GM18505 (cell line): ENCODE data around the gene GNPTG.

Source experiments
- ATAC-seq: cut with Tn5 transposase; IDR thresholded peaks from one replicate; pipeline ENCODE4 v1.9.1; 2021; ENCODE audit not compliant: unreplicated experiment
- POLR2A ChIP-seq: IDR thresholded peaks from 4 replicates; pipeline ENCODE4 v1.6.1; 2011; ENCODE audit warnings: borderline replicate concordance; ENCODE audit not compliant: insufficient read depth, insufficient read length; ENCODE audit errors: extremely low read depth

Gene GNPTG

DNA sequence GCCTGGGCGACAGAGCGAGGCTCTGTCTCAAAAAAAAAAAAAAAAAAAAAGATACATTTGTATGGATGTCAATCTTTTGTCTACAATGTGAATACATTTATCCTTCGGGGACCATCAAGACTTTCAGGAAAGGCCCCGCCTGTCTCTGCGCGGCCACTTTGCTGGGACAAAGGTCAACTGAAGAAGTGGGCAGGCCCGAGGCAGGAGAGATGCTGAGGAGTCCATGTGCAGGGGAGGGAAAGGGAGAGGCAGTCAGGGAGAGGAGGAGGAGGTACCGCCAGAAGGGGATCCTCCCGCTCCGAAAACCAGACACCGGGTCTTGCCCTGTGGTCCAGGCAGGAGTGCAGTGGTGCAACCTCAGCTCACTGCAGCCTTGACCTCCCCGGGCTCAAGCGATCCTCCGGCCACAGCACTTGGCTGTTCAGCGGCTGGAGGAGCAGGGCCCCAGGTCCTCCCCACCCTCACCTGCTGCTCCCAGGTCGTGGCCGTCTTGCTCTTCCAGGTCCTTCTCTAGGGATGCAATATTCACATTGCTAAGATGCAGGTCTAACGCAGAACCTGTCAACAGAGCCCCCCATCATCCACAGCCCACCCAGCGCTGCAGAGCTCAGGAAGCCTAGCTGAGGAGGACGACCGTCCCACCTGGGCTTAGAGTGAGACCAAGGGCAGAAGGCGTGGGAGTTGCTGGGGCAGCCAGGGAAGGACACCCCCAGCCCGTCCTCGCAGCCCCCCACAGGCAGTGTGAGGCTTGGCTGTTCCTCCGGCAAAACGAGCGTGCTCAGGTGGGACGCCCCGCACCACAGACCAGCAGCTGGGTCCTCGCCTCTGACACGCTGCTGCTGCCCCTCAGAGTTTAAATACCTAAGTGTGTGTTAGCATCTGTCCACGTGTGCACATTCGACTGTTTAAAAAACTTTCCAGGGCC is 19.6 kb downstream of the GNPTG start:
- TF ChIP-seq POLR2A, result no peak
- ATAC-seq, result no peak

DNA sequence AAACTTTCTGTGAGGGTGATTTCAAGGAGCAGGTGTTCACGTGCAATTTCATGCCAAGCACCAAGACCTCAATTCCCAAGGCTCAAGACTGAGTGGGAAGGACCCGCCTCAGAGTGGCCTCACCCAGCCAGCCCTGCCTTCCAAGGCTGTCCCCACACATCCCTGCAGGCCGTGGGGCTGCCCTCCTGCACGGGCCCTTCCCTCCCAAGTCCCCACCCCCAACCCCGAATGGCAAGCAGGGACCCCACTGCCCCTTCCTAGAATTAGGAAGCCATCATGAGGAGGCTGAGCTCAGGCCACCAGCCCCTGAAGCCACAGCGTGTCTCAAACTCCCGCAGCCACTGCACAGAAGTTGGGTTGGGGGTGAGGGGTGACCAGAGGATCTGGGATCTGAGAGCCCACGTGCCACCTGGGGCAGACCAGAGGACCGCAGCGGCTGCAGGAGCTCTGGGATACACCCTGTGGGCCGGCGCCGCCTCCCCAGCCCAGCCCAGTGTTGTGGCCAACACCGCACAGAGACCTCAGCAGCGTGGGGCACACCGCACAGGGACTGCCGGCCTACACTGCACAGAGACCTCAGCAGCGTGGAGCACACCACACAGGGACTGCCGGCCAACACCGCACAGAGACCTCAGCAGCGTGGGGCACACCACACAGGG is 20.7 kb downstream of the GNPTG start:
- no peak for TF ChIP-seq POLR2A
- no peak for ATAC-seq

DNA sequence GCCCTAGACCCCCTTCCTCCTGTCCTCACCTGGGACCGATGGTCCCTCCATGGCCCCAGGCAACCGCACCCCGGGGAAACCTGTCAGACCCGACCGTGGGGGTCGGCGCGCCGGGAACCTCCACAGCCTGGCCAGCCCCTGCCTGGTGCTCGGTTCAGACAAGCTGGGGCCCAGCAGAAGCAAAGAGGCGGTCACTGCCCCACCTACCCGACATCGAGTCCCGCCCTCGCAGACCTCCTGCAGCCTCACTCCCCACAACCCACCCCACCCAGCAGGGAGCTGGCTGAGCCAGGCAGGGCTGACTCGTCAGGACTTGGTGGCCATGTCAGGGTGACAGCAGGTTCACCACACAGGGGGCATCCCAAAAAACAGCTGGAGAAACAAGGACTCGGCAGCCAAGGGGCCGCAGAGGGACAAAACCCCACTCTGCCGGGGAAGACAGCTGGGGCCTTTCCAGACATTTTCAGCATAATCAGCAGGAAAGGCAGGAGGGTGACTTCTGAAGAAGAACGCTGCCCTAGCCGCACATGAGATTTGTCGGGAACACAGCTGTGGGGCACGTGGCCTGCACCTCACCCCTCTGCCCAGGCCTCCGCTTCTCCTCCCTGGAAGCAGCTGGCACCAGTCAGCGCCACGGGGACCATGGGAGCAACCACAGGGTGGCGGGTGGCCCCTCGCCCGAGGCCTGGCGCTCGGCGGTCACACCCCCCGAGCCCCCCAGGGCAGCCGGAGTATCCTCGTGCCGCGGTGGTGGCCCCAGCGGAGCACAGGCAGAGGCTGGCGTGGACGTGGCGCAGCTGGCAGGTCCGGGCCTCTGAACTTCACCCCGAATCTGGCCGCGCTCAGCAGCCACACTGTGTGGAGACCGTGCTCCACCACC is 22.9 kb downstream of the GNPTG start:
- TF ChIP-seq POLR2A, result no peak
- no peak for ATAC-seq

GRCh38 chr16:1375298-1375640 is 23.5 kb downstream of the GNPTG start:
- no peak for ATAC-seq
- no peak for TF ChIP-seq POLR2A

DNA sequence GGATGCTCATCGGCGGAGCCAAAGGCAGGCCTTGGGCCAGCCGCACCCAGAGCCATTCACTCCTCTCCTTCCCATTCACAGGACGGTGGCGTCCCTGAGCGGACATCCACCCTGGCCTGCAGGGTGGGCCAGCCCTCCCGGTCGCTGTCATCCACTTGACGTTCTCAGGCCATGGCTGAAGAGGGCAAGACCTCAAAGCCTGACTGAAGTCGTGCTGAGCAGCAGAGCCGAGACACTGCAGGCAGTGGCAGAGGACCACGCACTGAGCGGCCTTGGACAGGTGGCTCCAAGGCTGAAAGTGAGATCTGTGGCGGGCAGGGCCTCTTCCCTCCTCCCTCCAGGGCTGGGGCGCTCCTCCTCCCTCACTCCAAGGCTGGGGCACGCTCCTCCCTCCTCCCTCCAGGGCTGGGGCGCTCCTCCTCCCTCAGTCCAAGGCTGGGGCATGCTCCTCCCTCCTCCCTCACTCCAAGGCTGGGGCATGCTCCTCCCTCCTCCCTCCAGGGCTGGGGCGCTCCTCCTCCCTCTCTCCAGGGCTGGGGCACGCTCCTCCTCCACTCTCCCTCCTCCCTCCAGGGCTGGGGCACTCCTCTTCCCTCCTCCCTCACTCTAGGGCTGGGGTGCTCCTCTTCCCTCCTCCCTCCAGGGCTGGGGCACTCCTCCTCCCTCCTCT is 24.1 kb downstream of the GNPTG start:
- no peak for ATAC-seq
- TF ChIP-seq POLR2A, result no peak

GRCh38 chr16:1377406-1378010 is 25.8 kb downstream of the GNPTG start:
- TF ChIP-seq POLR2A, result no peak
- ATAC-seq, result no peak

- no peak for TF ChIP-seq POLR2A
- ATAC-seq, result no peak
These were observed 26.5 kb downstream of the GNPTG start for GRCh38 chr16:1378087-1378803.

DNA sequence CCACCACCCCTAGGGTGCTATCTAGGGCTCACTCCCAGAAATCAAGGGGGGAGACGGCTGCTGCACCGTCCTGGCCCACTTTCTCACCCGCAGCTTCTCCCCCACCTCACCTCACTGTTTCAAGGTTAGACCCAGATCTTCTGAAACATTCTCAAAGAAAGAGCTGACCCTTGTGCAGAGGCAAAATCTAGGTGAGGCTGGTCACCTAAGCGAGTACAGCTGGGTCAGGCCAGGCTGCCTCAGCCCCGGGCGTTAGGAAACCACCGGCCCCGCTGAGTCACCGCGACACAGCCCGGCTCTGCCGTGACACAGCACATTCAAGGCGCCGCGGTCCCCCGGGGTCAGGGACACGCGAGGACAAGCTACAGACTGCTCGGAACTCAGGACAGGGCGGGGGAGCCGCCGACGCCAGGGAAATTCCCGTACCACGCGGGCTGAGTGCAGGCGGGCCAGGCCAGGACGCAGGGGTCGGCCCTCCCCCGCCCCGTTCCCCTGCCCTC is 27.1 kb downstream of the GNPTG start:
- ATAC-seq, result peak; percentile 41
- TF ChIP-seq POLR2A, result no peak

- peak; percentile 62 for TF ChIP-seq POLR2A
- ATAC-seq, result peak; percentile 51
These were observed 27.8 kb downstream of the GNPTG start for GRCh38 chr16:1379304-1380076.

DNA sequence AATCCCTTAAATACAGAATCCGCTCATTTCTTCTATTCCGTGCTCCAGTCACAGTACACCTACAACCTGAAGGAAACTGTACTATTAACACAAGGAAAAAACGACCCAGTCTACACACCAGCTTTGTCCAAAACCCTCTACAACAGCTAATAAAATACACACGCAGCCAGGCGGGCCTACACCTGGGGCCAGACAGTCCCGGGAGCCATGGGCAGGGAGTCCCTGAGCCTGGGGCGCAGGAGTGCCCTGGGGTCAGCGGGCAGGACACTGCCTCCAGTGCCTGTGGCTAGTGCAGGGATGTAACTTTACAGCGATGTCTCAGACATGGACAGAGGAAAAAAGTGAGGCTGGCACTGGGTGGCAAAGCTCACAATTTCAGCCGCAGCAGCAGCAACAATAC is 28.5 kb downstream of the GNPTG start:
- no peak for TF ChIP-seq POLR2A
- ATAC-seq, result no peak
